HT-29 (cell line): ENCODE data around the gene IGFBP5. TPM values are rescaled to one million over a fixed set of nuclear protein-coding genes. Genes with fewer than 3 reads are reported as not detected.

Source experiments
- DNase-seq: peaks from one replicate; pipeline ENCODE4 v3.0.0-alpha.2; 2015; ENCODE audit warnings: low spot score
- total RNA-seq: library from RNA; depleted of rRNA; stranded (reverse); fragments of >200 nt; shearing (Covaris generic); gene quantifications from 2 replicates; pipeline ENCODE4 v1.2.3, GENCODE V29; 2014

Gene IGFBP5
- total RNA-seq, 1 experiment from 2014 or later = not detected

- no peak for DNase-seq
These were observed 29.6 kb downstream of the IGFBP5 start for GRCh38 chr2:216665717-216666116.

- DNase-seq = no peak
These were observed 30.1 kb downstream of the IGFBP5 start for GRCh38 chr2:216665242-216665641.

GRCh38 chr2:216664593-216665034, 30.7 kb downstream of the IGFBP5 start:
- DNase-seq = no peak

GRCh38 chr2:216663846-216664245, 31.5 kb downstream of the IGFBP5 start:
- DNase-seq = no peak

- no peak for DNase-seq
These were observed 32.2 kb downstream of the IGFBP5 start for GRCh38 chr2:216663106-216663505.

- DNase-seq = no peak
These were observed 33.5 kb downstream of the IGFBP5 start for GRCh38 chr2:216661639-216662375.

- no peak for DNase-seq
These were observed 34.3 kb downstream of the IGFBP5 start for GRCh38 chr2:216661051-216661450.

GRCh38 chr2:216660496-216660895, 34.9 kb downstream of the IGFBP5 start:
- DNase-seq = no peak

GRCh38 chr2:216659276-216659675, 36.1 kb downstream of the IGFBP5 start:
- DNase-seq = no peak

GRCh38 chr2:216658757-216659156, 36.6 kb downstream of the IGFBP5 start:
- DNase-seq = no peak

GRCh38 chr2:216657980-216658379, 37.4 kb downstream of the IGFBP5 start:
- no peak for DNase-seq

GRCh38 chr2:216657086-216657855, 38.1 kb downstream of the IGFBP5 start:
- DNase-seq = no peak

- DNase-seq = no peak
These were observed 40.8 kb downstream of the IGFBP5 start for GRCh38 chr2:216654528-216655052.

- no peak for DNase-seq
These were observed 41.4 kb downstream of the IGFBP5 start for GRCh38 chr2:216653931-216654365.

- DNase-seq = no peak
These were observed 42.1 kb downstream of the IGFBP5 start for GRCh38 chr2:216653093-216653799.

GRCh38 chr2:216652566-216652965, 42.8 kb downstream of the IGFBP5 start:
- DNase-seq = no peak

GRCh38 chr2:216651351-216651881, 43.9 kb downstream of the IGFBP5 start:
- DNase-seq = no peak

- no peak for DNase-seq
These were observed 44.6 kb downstream of the IGFBP5 start for GRCh38 chr2:216650626-216651257.

GRCh38 chr2:216649574-216649973, 45.8 kb downstream of the IGFBP5 start:
- no peak for DNase-seq

GRCh38 chr2:216648105-216648504, 47.2 kb downstream of the IGFBP5 start:
- DNase-seq = no peak

GRCh38 chr2:216646116-216646515, 49.2 kb downstream of the IGFBP5 start:
- no peak for DNase-seq
